ENCODE data around the gene CACNB4. TPM values are rescaled to one million over a fixed set of nuclear protein-coding genes. Genes with fewer than 3 reads are reported as not detected.

Gene CACNB4
- total RNA-seq, 1 donor from 2014 or later: 17.3 TPM

DNA sequence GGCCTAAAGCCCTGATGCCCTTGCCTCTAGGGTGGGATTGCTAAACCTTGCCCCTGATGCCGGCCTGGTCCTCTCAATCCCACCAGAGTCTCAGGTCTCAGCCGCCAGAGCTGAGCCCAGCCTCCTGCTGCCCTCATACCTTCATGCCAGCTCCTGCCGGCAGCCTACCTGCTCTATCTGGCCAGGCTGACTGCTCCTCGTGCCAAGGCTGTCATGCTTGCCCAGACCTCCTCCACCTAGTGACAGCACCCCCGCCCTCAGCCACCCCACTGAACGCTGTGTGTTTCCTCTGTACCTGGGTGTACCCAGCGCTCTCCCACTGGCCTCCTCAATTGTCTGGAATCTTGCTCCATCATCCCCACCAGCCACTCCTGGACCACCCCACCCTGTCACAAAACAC, 120.1 kb downstream of the CACNB4 start:
- Histone ChIP-seq H3K9me3 (no peaks in the 10 kb centered on the region), H3K4me3 (no peak overlapping the region), H3K27me3 (ENCODE audit: low read depth) (no peaks in the 10 kb centered on the region), H3K36me3 (no peaks in the 10 kb centered on the region), H3K4me1 (peaks cover 10% of the 10 kb centered on the region), H3K27ac (no peak overlapping the region)
- intact Hi-C loops (cut with DNase I): no loop called here
- TF ChIP-seq, protein P1, sequence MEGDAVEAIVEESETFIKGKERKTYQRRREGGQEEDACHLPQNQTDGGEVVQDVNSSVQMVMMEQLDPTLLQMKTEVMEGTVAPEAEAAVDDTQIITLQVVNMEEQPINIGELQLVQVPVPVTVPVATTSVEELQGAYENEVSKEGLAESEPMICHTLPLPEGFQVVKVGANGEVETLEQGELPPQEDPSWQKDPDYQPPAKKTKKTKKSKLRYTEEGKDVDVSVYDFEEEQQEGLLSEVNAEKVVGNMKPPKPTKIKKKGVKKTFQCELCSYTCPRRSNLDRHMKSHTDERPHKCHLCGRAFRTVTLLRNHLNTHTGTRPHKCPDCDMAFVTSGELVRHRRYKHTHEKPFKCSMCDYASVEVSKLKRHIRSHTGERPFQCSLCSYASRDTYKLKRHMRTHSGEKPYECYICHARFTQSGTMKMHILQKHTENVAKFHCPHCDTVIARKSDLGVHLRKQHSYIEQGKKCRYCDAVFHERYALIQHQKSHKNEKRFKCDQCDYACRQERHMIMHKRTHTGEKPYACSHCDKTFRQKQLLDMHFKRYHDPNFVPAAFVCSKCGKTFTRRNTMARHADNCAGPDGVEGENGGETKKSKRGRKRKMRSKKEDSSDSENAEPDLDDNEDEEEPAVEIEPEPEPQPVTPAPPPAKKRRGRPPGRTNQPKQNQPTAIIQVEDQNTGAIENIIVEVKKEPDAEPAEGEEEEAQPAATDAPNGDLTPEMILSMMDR (IDR thresholded peaks at IDR 0.05): no peak
- no peak for DNase-seq
- ATAC-seq: no peak

DNA sequence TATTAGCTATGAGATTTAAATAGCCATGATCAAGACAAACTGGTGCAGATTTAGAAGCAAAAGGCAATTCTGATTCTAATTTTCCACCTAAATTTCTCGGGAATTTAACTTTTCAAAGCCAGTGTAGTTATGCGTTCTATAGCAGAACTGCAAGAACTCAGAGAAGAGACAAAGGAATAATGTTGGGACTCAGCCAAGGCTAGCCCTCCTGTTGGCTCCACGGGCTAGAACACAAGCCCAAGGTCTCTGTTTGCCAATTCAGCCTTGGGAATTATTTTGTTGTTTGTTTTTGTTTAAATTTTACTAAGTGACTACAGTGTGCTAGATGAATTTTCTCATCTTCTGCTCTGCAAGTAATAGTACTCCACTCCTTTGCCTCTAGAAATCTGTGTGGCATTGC, 121.2 kb downstream of the CACNB4 start:
- TF ChIP-seq, protein P1 (IDR thresholded peaks at IDR 0.05): no peak
- Histone ChIP-seq H3K4me1 (peaks cover 10% of the 10 kb centered on the region), H3K4me3 (no peak overlapping the region), H3K27me3 (ENCODE audit: low read depth) (no peaks in the 10 kb centered on the region), H3K36me3 (no peaks in the 10 kb centered on the region), H3K27ac (no peak overlapping the region), H3K9me3 (no peaks in the 10 kb centered on the region)
- intact Hi-C loops (cut with DNase I): no loop called here
- DNase-seq (no peak), ATAC-seq (no peak)

DNA sequence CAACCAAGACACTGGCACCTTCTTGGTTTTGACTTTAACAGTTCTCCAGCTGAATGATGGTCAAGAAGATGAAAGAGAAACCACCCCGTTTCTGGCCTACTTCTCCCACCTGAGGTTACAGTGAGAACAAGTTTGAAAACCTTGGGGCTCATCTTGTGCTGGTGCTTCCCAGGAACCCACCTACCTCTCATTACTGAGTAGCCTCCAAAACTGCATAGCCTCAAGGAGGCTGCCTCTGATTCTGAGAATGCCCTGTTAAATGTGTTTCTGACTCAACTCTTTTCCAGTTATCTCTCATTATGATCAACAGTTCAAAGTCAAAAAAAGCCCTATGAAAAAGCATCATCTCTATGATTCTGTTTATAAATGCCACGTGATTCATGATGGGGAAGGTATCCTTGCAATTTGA, 121.9 kb downstream of the CACNB4 start:
- no peaks in the 10 kb centered on the region for H3K36me3 ChIP-seq
- no peak for DNase-seq
- TF ChIP-seq, protein P1 (IDR thresholded peaks at IDR 0.05): no peak
- no peaks in the 10 kb centered on the region for H3K27me3 ChIP-seq (ENCODE audit: low read depth)
- no peaks in the 10 kb centered on the region for H3K9me3 ChIP-seq
- intact Hi-C loops (cut with DNase I): no loop called here
- H3K27ac ChIP-seq: no peak overlapping the region
- no peak for ATAC-seq
- H3K4me1 ChIP-seq: peaks cover 10% of the 10 kb centered on the region
- H3K4me3 ChIP-seq: no peak overlapping the region

DNA sequence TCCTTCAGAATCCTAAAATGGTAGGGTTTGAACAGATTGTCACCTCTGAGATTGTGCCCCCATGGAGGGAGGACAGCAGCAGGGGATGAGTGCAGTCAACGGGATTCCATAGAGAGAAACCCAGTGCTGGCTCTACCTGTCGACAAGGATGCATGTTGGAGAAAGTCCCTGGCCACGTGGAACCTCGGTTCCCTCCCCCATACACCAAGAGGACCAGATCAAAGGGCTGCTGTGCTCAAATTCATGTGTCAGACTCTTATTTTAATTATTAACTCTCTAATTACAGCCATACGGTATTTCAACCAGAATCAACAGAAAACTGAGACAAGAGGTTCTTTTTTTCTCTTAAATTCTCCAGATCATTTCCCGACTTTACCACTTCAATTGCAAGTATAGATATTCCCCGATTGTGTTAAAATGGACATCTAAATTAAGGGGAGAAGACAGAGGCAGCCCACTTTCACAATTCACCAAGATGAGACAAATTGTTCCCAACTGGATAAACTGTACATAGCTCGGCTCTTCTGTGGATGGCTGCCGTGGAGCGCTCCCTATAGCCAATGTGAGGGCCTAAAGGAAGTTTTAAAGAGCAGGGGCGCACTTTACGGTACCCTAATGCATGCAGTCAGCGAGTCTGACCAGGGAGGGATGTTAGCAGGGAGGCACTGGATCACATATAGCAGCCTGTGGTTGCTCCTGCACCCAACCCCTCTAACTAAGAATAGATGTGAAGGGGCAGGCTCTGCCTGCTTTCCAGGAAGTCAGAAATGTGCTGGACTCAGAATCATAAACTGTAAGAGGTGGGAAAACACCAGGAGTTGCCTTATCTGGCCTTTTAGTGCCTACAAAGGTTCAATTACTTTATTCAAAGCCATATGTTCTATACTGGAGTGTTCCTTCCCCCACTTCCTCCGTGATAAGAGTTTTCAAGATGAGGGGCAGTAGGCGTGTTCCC, 123.1 kb downstream of the CACNB4 start:
- intact Hi-C loops (cut with DNase I): no loop called here
- ATAC-seq: peak; percentile 8 to 69
- peaks cover 10% of the 10 kb centered on the region for H3K4me1 ChIP-seq
- TF ChIP-seq, protein P1 (IDR thresholded peaks at IDR 0.05): no peak
- no peaks in the 10 kb centered on the region for H3K9me3 ChIP-seq
- no peaks in the 10 kb centered on the region for H3K36me3 ChIP-seq
- no peak overlapping the region for H3K4me3 ChIP-seq
- DNase-seq: no peak
- no peak overlapping the region for H3K27ac ChIP-seq
- H3K27me3 ChIP-seq (ENCODE audit: low read depth): no peaks in the 10 kb centered on the region

DNA sequence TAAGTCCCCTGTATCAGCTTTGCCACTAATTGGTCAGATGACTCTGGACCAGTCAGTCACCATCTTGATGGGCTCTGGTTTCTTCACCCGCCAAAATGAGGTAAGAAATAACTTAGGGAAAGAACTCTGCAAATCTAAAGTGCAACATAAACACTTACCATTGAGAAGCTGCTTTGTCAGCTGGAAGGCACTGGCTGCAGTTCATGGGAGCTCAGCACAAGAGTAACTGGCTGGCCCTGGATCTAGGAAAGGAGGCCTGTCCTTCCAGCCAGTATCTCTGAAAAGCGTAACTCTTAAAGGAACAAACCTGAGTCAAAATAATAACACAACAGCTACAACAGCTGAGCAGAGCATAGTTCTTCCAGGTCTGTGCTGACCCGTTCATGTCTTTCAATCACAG, 123.9 kb downstream of the CACNB4 start:
- DNase-seq: no peak
- Histone ChIP-seq H3K4me1 (peaks cover 10% of the 10 kb centered on the region), H3K27ac (no peak overlapping the region), H3K36me3 (no peaks in the 10 kb centered on the region), H3K27me3 (ENCODE audit: low read depth) (no peaks in the 10 kb centered on the region), H3K4me3 (no peak overlapping the region), H3K9me3 (no peaks in the 10 kb centered on the region)
- ATAC-seq: peak; percentile 45 to 68
- TF ChIP-seq, protein P1 (IDR thresholded peaks at IDR 0.05): no peak
- intact Hi-C loops (cut with DNase I): no loop called here
